Bone marrow (tissue), 2 donors: ENCODE data around the gene PGP.

Source experiments
- DNase-seq, 2 donors: peaks; one replicate each; lab custom pipeline; 2025; lab: John Stamatoyannopoulos, UW

Gene PGP

GRCh38 chr16:2199095-2199494 is 15.5 kb downstream of the PGP start:
- no peak for DNase-seq

GRCh38 chr16:2198283-2198682 is 16.4 kb downstream of the PGP start:
- DNase-seq: no peak

GRCh38 chr16:2197765-2198164 is 16.9 kb downstream of the PGP start:
- DNase-seq: no peak

GRCh38 chr16:2196981-2197511 is 17.6 kb downstream of the PGP start:
- no peak for DNase-seq

- DNase-seq: no peak
Measured at GRCh38 chr16:2196162-2196980, 18.3 kb downstream of the PGP start, which contains the start of gene CASKIN1. Gene CASKIN1, minus strand, starts transcription at chr16:2196605. Its CDS starts 173 bp downstream, at chr16:2196432.

- DNase-seq: no peak
Measured at GRCh38 chr16:2195322-2196161, 19.1 kb downstream of the PGP start.

GRCh38 chr16:2194852-2195321 is 19.8 kb downstream of the PGP start:
- DNase-seq: no peak

GRCh38 chr16:2194166-2194834 is 20.3 kb downstream of the PGP start:
- DNase-seq: no peak

- no peak for DNase-seq
Measured at GRCh38 chr16:2191446-2191706, 23.3 kb downstream of the PGP start.

- no peak for DNase-seq
Measured at GRCh38 chr16:2190659-2191445, 23.8 kb downstream of the PGP start.

GRCh38 chr16:2190002-2190658 is 24.5 kb downstream of the PGP start:
- no peak for DNase-seq

- DNase-seq: no peak
Measured at GRCh38 chr16:2189252-2189893, 25.3 kb downstream of the PGP start.

- no peak for DNase-seq
Measured at GRCh38 chr16:2188395-2188794, 26.2 kb downstream of the PGP start.

- DNase-seq: no peak
Measured at GRCh38 chr16:2187212-2187611, 27.4 kb downstream of the PGP start.

- no peak for DNase-seq
Measured at GRCh38 chr16:2186505-2186904, 28.1 kb downstream of the PGP start.

- no peak for DNase-seq
Measured at GRCh38 chr16:2186064-2186463, 28.6 kb downstream of the PGP start.

GRCh38 chr16:2184962-2185361 is 29.7 kb downstream of the PGP start:
- no peak for DNase-seq

- no peak for DNase-seq
Measured at GRCh38 chr16:2184346-2184745, 30.3 kb downstream of the PGP start.

GRCh38 chr16:2183671-2184070 is 31.0 kb downstream of the PGP start:
- DNase-seq: no peak

- DNase-seq: no peak
Measured at GRCh38 chr16:2181952-2182351, 32.7 kb downstream of the PGP start.
